Neural cell (in vitro differentiated cells): ENCODE results near the gene SMS. TPM values are rescaled to one million over a fixed set of nuclear protein-coding genes. Genes with fewer than 3 reads are reported as not detected.

Experiments used
- H2AFZ ChIP-seq: fragments of 200-600, 300-800 bp; sonication (generic), shearing (Covaris generic); 2 replicates; pipeline ENCODE4 v1.6.0; 2014; ENCODE audit warnings: low read depth, mild to moderate bottlenecking, antibody characterized with exemption, low read length, moderate library complexity
- H3F3A ChIP-seq: fragments of 200-600 bp; shearing (Covaris generic); 2 replicates; pipeline ENCODE4 v1.6.1; 2016; ENCODE audit warnings: mild to moderate bottlenecking, moderate library complexity, mixed read lengths, antibody characterized with exemption, low read length; ENCODE audit not compliant: insufficient read depth, poor library complexity, severe bottlenecking
- H3K27ac ChIP-seq: fragments of 200-600, 300-800 bp; sonication (generic), shearing (Covaris generic); 2 replicates; pipeline ENCODE4 v1.5.1; 2014; ENCODE audit warnings: mild to moderate bottlenecking, low read length, moderate library complexity
- H3K27me3 ChIP-seq: fragments of 300-800, 200-600 bp; sonication (generic), shearing (Covaris generic); 2 replicates; pipeline ENCODE4 v1.6.0; 2014; ENCODE audit warnings: mild to moderate bottlenecking, low read depth, low read length, moderate library complexity; ENCODE audit not compliant: insufficient read depth
- H3K36me3 ChIP-seq: fragments of 300-800, 200-600 bp; sonication (generic), shearing (Covaris generic); 2 replicates; pipeline ENCODE4 v1.5.1; 2014; ENCODE audit warnings: mild to moderate bottlenecking, antibody characterized with exemption, low read length, moderate library complexity; ENCODE audit not compliant: insufficient read depth
- H3K4me2 ChIP-seq: fragments of 300-800, 200-600 bp; sonication (generic), shearing (Covaris generic); 2 replicates; pipeline ENCODE4 v1.6.0; 2014; ENCODE audit warnings: mild to moderate bottlenecking, low read length
- H3K4me3 ChIP-seq: fragments of 300-800, 200-600 bp; sonication (generic), shearing (Covaris generic); 2 replicates; pipeline ENCODE4 v1.5.1; 2014; ENCODE audit warnings: mild to moderate bottlenecking, low read length, moderate library complexity
- H3K79me2 ChIP-seq: fragments of 200-600 bp; shearing (Covaris generic); replicated peaks from 2 replicates; pipeline ENCODE4 v1.6.0; 2014; ENCODE audit warnings: mild to moderate bottlenecking, low read length, moderate library complexity; ENCODE audit not compliant: insufficient read depth
- H3K9ac ChIP-seq: fragments of 300-800, 200-600 bp; sonication (generic), shearing (Covaris generic); 2 replicates; pipeline ENCODE4 v1.6.1; 2016; ENCODE audit warnings: mild to moderate bottlenecking, low read length, mixed read lengths
- H3K9me2 ChIP-seq: fragments of 200-600 bp; shearing (Covaris generic); 2 replicates; pipeline ENCODE4 v1.6.1; 2016; ENCODE audit warnings: mild to moderate bottlenecking, low read length, mixed read lengths; ENCODE audit not compliant: insufficient read depth
- H3K9me3 ChIP-seq: fragments of 200-600, 300-800 bp; sonication (generic), shearing (Covaris generic); 2 replicates; pipeline ENCODE4 v1.6.1; 2016; ENCODE audit warnings: mild to moderate bottlenecking, mixed run types, low read length, moderate library complexity, mixed read lengths
- H4K20me1 ChIP-seq: fragments of 200-600 bp; shearing (Covaris generic); 2 replicates; pipeline ENCODE4 v1.6.1; 2016; ENCODE audit warnings: mild to moderate bottlenecking, mixed run types; ENCODE audit not compliant: insufficient read depth
- CTCF ChIP-seq: fragments of 450-650 bp; IDR thresholded peaks from 2 replicates; pipeline ENCODE4 v1.5.1; 2014; ENCODE audit warnings: antibody characterized with exemption, mild to moderate bottlenecking, moderate library complexity; ENCODE audit not compliant: poor library complexity, severe bottlenecking
- EP300 ChIP-seq: fragments of 450-650 bp; conservative IDR thresholded peaks from 2 replicates; pipeline ENCODE4 v1.6.1; 2014; ENCODE audit warnings: antibody characterized with exemption, mild to moderate bottlenecking, moderate library complexity; ENCODE audit not compliant: poor library complexity, severe bottlenecking
- EZH2 ChIP-seq: fragments of 200-600, 300-800 bp; shearing (Covaris generic), sonication (generic); IDR thresholded peaks from 2 replicates; pipeline ENCODE4 v1.6.1; 2014; ENCODE audit warnings: antibody characterized with exemption, low read length, borderline replicate concordance, mild to moderate bottlenecking; ENCODE audit not compliant: insufficient read depth, poor library complexity, severe bottlenecking
- MXI1 ChIP-seq: fragments of 450-650 bp; conservative IDR thresholded peaks from 2 replicates; pipeline ENCODE4 v1.6.1; 2014; ENCODE audit warnings: antibody characterized with exemption, mild to moderate bottlenecking; ENCODE audit not compliant: poor library complexity, severe bottlenecking
- POLR2AphosphoS5 ChIP-seq: IDR thresholded peaks from 2 replicates; pipeline ENCODE4 v1.6.1; 2012
- RAD21 ChIP-seq: fragments of 450-650 bp; conservative IDR thresholded peaks from 2 replicates; pipeline ENCODE4 v1.6.1; 2014; ENCODE audit warnings: antibody characterized with exemption, mild to moderate bottlenecking, moderate library complexity
- REST ChIP-seq: IDR thresholded peaks from 2 replicates; pipeline ENCODE4 v1.6.1; 2012; ENCODE audit warnings: borderline replicate concordance
- SMC3 ChIP-seq: fragments of 450-650 bp; conservative IDR thresholded peaks from 2 replicates; pipeline ENCODE4 v1.6.1; 2014; ENCODE audit warnings: antibody characterized with exemption, mild to moderate bottlenecking, moderate library complexity; ENCODE audit not compliant: poor library complexity
- TAF1 ChIP-seq: IDR thresholded peaks from 2 replicates; pipeline ENCODE4 v1.6.1; 2012; ENCODE audit warnings: low read depth
- polyA plus RNA-seq: library from polyadenylated mRNA; depleted of rRNA; stranded (reverse); fragments of >200 nt; gene quantifications from 2 replicates; pipeline ENCODE4 v1.2.3, GENCODE V29; 2014

The SMS gene
- polyA plus RNA-seq, 1 donor from 2014 or later: 101 TPM

GRCh38 chrX:21996872-21997455 lies 56.5 kb downstream of the SMS start:
- H3K79me2 ChIP-seq: no peaks in the 10 kb centered on the region
- no peaks in the 10 kb centered on the region for H3F3A ChIP-seq
- H3K36me3 ChIP-seq: no peaks in the 10 kb centered on the region
- no peak for TF ChIP-seq CTCF
- TF ChIP-seq RAD21: no peak
- TF ChIP-seq REST: no peak
- TF ChIP-seq SMC3: no peak
- no peak for TF ChIP-seq MXI1
- TF ChIP-seq EZH2: no peak
- TF ChIP-seq POLR2AphosphoS5: no peak
- TF ChIP-seq TAF1: no peak
- TF ChIP-seq EP300: no peak
- no peak overlapping the region for H2AFZ ChIP-seq
- no peak overlapping the region for H3K27ac ChIP-seq
- no peaks in the 10 kb centered on the region for H3K9me2 ChIP-seq
- H3K9ac ChIP-seq: no peak overlapping the region
- no peaks in the 10 kb centered on the region for H4K20me1 ChIP-seq
- H3K27me3 ChIP-seq: no peaks in the 10 kb centered on the region
- no peak overlapping the region for H3K4me2 ChIP-seq
- H3K4me3 ChIP-seq: no peak overlapping the region
- no peaks in the 10 kb centered on the region for H3K9me3 ChIP-seq

- Histone ChIP-seq H3K4me3 (no peak overlapping the region), H4K20me1 (no peaks in the 10 kb centered on the region), H3K27me3 (no peaks in the 10 kb centered on the region), H2AFZ (no peak overlapping the region), H3K4me2 (no peak overlapping the region), H3K9me2 (no peaks in the 10 kb centered on the region), H3K79me2 (no peaks in the 10 kb centered on the region), H3K27ac (no peak overlapping the region), H3K9me3 (no peaks in the 10 kb centered on the region), H3K9ac (no peak overlapping the region), H3K36me3 (no peaks in the 10 kb centered on the region), H3F3A (no peaks in the 10 kb centered on the region)
- no peak for TF ChIP-seq CTCF
Observed at GRCh38 chrX:21998037-21998436, 57.5 kb downstream of the SMS start.
